Hindlimb muscle (tissue), 1 donor: Measurements from ENCODE around the gene PRKCA. TPM values are rescaled to one million over a fixed set of nuclear protein-coding genes. Genes with fewer than 3 reads are reported as not detected.
"Not testable (repeated sequence)": the region's sequence is repeated elsewhere in the genome, so short reads cannot be mapped to it uniquely, and the experiment has no call there.

Source experiments
- DNase-seq: peaks from one replicate; pipeline ENCODE4 v3.0.0-alpha.2; 2013
- polyA plus RNA-seq: library from polyadenylated mRNA; unstranded; fragments of 120-200 nt; gene quantifications from one replicate; pipeline ENCODE4 v1.2.1, GENCODE V29; 2013; ENCODE audit not compliant: insufficient read length

Gene PRKCA
- polyA plus RNA-seq, 1 donor, result 2.9 TPM

DNA sequence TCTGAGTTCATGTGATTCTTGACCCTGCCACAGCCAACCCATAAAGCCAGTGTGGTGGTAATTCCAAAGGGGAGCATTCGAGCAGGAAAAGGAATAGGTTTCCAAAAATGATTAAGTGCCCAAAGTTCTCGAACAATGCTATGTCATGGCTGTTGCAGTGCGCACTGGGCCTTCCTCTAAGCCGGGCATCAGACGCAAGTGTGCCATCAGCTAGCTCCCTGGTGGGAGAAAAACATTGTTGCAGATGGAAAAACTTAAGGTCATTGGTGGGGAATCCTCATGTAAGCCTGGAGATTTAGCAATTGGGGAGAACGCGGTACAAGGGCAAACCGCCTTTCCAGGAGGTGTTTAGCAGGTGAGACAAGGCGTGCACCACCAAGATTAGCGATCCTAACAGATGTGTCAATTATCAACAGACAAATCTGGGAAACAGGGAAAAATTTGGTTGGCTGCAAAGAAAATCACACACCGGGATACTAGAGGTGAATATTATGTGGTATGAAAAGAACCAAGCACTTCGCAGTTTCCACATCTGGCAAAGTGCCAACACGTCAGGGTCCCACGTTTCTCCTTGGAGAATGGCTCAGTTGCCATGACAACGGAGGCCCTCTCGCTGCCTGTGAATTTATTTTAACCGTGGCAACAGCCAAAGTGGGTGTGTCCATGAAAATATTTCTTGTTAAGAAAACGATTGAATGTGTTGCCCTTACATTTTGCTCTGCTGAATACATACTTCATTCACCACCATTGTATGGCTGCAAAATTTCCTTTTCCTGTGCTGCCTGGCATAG is 414.0 kb downstream of the PRKCA start:
- DNase-seq, result peak; percentile 67

DNA sequence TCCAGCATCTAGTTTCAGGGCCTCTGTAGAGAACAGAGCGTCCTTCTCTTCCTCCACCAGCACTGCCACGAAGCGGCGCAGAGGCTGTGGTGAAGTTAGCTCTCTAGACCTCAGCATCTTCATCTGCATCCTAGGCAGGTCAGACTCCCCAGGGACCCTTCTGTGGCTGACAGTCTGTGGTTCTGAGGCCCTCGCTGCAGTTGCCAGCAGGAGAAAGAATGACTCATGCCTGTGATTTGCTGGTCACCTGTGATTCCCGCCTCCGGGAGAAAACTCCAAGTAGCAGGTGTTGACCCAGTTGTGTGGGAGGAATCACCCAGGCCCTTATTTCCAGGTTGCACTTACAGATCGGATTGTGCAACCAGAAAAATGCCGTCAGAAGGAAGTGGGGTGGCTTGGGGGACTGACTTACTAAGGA is 415.2 kb downstream of the PRKCA start:
- no peak for DNase-seq

- DNase-seq, result no peak
These were observed 417.6 kb downstream of the PRKCA start for GRCh38 chr17:66720027-66720426.

- no peak for DNase-seq
These were observed 418.2 kb downstream of the PRKCA start for GRCh38 chr17:66720567-66720966.

- DNase-seq, result no peak
These were observed 419.9 kb downstream of the PRKCA start for GRCh38 chr17:66722341-66722740.

- peak; percentile 83 for DNase-seq
These were observed 422.3 kb downstream of the PRKCA start for GRCh38 chr17:66724581-66725341.

GRCh38 chr17:66725438-66725837 is 423.0 kb downstream of the PRKCA start:
- DNase-seq, result not testable (repeated sequence)

DNA sequence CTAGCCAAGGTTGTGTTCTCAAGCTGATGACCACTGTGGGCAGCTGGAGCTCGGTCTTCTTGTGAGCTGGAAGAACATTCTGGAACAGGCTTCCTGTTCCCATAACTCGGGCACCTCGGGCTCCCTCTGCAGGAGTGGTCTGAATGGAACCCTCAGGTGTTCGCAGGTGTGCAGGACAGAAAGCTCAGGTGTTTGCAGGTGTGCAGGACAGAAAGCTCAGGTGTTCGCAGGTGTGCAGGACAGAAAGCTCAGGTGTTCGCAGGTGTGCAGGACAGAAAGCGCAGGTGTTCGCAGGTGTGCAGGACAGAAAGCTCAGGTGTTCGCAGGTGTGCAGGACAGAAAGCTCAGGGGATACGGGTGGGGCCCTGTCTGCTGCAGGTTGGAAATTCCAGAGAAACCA is 423.5 kb downstream of the PRKCA start:
- no peak for DNase-seq

DNA sequence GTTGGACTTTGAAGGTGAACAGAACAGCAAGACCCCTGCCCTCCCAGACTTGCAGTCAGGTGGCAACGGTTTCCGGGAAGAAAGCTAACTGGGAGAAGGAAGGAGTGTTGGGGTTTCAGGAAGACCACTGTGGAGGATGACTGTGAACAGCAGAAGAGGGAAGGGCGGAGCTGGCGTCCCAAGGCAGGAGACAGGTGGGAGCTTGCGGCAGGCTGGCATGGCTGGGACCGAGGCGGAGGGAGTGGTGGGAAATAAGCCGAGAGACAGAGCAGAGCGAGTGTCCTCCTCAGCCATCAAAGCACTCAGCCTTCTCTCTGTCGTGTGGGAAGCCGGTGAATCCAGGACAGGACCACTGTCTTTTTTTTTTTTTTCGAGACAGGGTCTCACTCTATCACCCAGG is 424.0 kb downstream of the PRKCA start:
- no peak for DNase-seq

GRCh38 chr17:66726846-66727245 is 424.4 kb downstream of the PRKCA start:
- DNase-seq, result no peak

DNA sequence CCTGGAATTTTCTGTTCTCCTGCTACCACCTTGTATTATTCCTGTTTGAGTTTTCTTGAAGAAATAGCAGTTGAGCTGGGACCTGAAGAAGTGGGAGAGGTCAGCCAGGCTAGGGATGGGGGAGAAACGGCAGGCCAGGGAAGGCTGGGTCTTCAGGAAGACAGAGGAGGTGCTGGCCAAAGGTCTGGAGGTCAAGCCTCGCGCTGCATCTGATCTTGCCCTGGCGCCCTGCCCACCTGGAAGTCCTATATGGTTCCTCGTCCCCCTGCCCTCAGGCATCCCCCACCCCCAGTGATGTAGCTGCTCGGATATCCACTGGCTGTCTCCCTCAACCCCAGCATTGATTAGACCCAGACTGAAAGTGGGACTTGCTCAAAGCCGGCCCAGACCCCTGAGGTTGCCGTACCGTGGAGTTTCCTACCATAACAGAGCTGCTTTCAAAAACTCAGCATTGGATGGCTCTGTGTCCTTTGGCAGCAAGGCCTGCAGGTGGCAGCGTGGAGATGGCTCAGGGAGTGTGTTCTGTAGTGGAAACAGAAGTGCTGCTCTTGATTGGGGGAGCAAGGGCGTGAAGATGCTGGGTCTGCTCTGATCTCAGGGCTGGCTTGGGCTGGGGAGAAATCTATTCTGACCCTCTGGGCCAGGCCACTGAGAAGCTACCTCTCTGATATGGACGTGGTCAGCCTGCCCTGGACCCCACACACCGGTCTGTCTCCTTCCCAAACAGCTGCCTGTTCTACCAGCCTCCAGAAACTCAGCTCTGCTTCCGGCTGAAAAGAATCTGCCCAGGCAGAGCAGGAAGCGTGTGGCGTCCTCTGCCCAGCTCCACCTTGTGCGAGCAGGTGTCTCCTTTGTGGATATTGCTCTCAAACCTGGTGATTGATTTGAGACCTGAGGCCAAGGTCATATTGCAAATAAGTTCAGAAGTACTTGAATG is 425.5 kb downstream of the PRKCA start:
- DNase-seq, result peak; percentile 56

DNA sequence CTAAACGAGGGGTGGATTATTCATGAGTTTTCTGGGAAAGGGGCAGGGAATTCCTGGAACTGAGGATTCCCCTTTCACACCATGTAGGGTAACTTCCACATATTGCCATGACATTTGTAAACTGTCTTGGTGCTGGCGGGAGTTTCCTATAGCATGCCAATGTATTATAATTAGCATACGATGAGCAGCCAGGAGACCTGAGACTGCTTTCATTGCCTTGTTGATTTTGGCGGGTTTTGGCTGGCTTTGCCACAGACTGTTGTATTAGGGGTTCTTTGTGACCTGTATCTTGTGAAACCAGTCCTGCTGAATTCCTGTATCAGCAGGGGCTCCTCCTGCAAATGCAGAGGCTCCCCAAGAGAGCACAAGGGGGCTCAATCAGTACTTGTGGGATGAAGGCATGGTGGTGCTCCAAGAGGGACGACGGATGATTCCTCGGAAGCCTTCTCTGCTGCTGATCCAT is 428.1 kb downstream of the PRKCA start:
- no peak for DNase-seq

DNA sequence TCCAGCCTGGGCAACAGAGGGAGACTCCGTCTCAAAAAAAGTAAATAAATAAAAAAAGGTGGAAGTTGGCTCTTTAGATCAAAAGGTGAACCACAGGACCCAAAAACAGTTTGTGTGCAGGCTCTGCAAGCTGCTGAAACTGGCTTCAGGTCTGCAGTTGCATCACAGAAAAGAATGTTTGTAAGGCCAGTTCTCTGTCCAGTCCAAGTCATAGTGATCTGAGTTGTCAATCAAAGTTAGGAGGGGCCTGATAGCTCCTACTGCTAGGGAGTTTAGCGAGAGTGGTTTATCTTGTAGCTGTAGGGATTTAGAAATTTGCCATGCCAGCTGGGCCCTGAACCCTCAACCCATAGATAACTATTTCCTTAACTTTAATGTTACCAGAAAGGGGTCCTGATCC is 431.3 kb downstream of the PRKCA start:
- no peak for DNase-seq

- DNase-seq, result no peak
These were observed 432.0 kb downstream of the PRKCA start for GRCh38 chr17:66734186-66734943.

DNA sequence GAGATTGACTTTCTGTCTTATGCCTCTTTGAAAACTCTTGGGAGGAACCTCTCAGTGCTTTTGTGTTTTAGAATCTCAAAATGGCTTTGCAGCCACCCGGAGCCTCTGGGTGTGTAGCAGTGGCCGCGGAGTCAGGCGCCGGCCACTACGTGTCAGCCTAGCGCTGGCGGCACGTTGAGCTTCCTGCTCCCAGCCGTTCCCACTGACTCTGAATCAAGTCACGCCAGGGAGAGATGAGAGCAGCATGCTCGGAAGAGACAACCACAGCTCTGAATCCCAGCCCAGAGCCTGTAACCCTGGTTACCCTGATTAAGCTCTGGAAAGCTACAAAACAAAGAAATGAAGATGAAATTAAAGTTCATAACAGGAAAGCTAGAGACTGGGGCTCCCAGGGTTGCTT is 435.1 kb downstream of the PRKCA start:
- peak; percentile 83 for DNase-seq

DNA sequence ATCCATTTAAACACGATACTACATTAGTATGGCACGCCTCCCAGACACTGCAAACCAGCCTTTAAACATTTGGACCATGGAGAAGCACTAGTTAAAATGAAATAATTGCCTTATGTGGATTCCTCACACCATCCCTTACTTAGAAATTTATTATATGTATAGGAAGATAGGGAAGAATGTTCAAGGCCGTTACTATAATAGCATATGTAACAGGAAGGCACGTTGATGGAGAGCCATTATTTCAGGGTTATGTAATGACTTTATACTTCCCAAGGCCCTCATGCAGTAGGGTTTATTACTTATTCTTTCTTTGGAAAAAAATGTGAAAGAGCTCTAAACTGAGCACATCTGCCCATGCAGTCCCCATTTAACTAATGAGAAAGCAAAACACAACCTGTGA is 435.9 kb downstream of the PRKCA start:
- DNase-seq, result no peak

- no peak for DNase-seq
These were observed 437.1 kb downstream of the PRKCA start for GRCh38 chr17:66739553-66739952.

GRCh38 chr17:66740226-66740625 is 437.8 kb downstream of the PRKCA start:
- no peak for DNase-seq

DNA sequence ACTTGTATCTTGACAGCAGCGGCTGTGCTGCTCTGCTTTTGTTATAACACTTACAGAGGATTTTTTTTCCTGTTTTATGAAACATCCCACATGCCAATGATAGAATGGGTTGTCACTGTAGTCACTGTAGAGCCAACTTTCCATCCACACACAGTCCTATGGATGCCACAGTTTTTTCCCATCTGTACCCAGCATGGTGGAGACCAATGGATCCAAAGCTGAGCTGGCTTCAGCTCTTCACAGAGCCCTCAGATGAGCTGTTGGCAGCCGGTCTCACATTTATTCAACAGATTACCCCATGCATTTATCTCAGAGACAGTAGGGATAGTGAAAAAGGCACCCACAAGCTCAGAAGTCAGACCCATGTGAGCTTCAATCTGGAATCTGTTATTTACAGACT is 441.1 kb downstream of the PRKCA start:
- no peak for DNase-seq

DNA sequence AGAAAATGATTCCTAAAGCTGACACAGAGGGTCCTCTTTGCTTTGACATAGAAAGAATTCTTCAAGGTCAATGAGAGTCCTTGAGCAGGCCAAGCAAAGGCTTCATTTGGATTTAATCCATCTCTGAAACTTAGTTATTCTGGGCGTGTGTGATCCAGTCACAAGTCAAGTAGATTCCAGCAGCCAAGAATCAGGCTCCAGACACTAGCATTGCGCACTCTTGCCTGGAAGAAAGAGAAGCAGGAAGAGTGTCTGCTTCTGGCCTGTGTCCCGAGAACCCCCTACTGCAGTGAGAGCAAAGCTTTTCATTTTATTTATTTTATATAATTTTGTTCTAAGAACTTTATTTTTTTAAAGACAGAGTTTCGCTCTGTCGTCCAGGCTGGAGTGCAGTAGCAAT is 444.3 kb downstream of the PRKCA start:
- no peak for DNase-seq

DNA sequence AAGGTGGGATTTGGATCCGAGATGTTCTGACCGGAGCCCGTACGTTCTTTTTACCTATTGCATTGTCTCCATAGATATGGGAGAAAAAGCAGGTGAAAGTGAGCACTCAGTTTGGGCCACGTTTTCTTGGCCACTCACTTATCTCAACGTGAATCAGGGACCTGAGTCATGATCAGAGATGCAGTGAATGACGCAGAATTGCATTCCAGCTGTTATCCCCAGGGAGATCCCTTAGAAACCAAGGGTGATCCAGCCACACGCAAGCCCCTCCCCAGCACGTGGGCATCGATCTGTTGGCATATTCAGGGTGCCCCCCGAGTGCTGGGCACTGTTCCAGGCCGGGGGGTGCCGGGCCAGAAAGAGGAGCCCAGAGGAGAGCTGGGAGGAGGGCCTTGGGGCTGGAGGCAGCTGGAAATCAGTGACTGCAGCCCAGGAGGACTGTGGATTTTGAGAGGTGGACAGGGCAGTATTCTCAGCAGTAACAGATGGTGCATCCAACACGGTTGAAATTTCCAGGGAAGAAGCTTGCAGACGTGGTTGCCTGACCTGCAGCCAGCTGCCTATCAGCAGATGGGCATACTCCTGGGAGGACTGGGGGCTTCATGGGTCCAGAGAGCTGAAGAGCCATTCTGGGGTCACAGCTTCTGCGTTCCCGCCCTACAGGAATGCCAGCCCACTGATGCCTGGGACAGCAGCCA is 445.3 kb downstream of the PRKCA start:
- no peak for DNase-seq
